Measurements from ENCODE around the gene KRT32. TPM values are rescaled to one million over a fixed set of nuclear protein-coding genes. Genes with fewer than 3 reads are reported as not detected.

The KRT32 gene
- total RNA-seq, 1 experiment from 2014 or later: 0.42 TPM

GRCh38 chr17:41437254-41437653 lies 29.9 kb downstream of the KRT32 start:
- RAD21 ChIA-PET (ENCODE audit: low non-redundant PET in 1 of 2, low total read pairs in 2 of 2, uncharacterized antibody in 2 of 2, unreplicated experiment in 2 of 2): no interaction called here
- POLR2A ChIA-PET: no interaction called here
- BruUV-seq (replicated peaks): no TSS peak
- Histone ChIP-seq H3K36me3 (ENCODE audit: control insufficient read depth in 1 of 2, insufficient read depth in 2 of 2, low read length in 2 of 2) (no peaks in the 10 kb centered on the region), H3K9me3 (ENCODE audit: control insufficient read depth in 1 of 2, insufficient read depth in 1 of 2, low read depth in 1 of 2, low read length in 2 of 2) (no peaks in the 10 kb centered on the region), H3K4me1 (ENCODE audit: control insufficient read depth in 1 of 2, insufficient read depth in 2 of 2, low read length in 2 of 2) (no peaks in the 10 kb centered on the region), H4K20me1 (ENCODE audit: insufficient read depth) (no peaks in the 10 kb centered on the region), H3K4me3 (replicated peaks in 1 of 2; ENCODE audit: low read depth in 1 of 2, low read length in 2 of 2) (no peak overlapping the region), H3K27me3 (ENCODE audit: insufficient read depth, low read length) (no peaks in the 10 kb centered on the region), H3K79me2 (ENCODE audit: insufficient read depth, low read length) (no peaks in the 10 kb centered on the region), H3K4me2 (ENCODE audit: low read length) (no peak overlapping the region), H2AFZ (ENCODE audit: low read depth, low read length, poor library complexity, severe bottlenecking) (no peak overlapping the region), H3K9ac (ENCODE audit: low read length) (no peak overlapping the region), H3K9me2 (ENCODE audit: insufficient read depth) (no peaks in the 10 kb centered on the region), H3K27ac (ENCODE audit: low read depth, low read length) (no peak overlapping the region)
- TF ChIP-seq POLR2AphosphoS5 (IDR thresholded peaks at IDR 0.05; ENCODE audit: low read depth, low read length) (no peak), REST (IDR thresholded peaks at IDR 0.05; ENCODE audit: low read depth) (no peak), SP1 (IDR thresholded peaks at IDR 0.05; ENCODE audit: low read depth) (no peak), EZH2phosphoT487 (IDR thresholded peaks at IDR 0.05; ENCODE audit: borderline replicate concordance) (no peak), ZFX (IDR thresholded peaks at IDR 0.05) (no peak), POLR2A (IDR thresholded peaks at IDR 0.05; ENCODE audit: borderline replicate concordance, extremely low read depth, insufficient read depth, insufficient read length) (no peak), SRF (IDR thresholded peaks at IDR 0.05; ENCODE audit: low read depth) (no peak), FOSL1 (IDR thresholded peaks at IDR 0.05; ENCODE audit: low read depth) (no peak), MAX (IDR thresholded peaks at IDR 0.05) (no peak), ZNF274 (IDR thresholded peaks at IDR 0.05; ENCODE audit: low read depth, low read length) (no peak), RAD21 (IDR thresholded peaks at IDR 0.05; ENCODE audit: low read depth) (no peak), EGR1 (IDR thresholded peaks at IDR 0.05; ENCODE audit: low read depth) (no peak), CBX3 (IDR thresholded peaks at IDR 0.05; ENCODE audit: low read depth) (no peak), ATF3 (IDR thresholded peaks at IDR 0.05) (no peak), SIN3A (IDR thresholded peaks at IDR 0.05; ENCODE audit: low read depth) (no peak), TCF7L2 (IDR thresholded peaks at IDR 0.05; ENCODE audit: borderline replicate concordance, extremely low read depth, insufficient read depth, insufficient read length) (no peak), CTCF (IDR thresholded peaks at IDR 0.05 in 2 of 3, conservative IDR thresholded peaks at IDR 0.05 in 1 of 3; ENCODE audit: borderline replicate concordance in 1 of 3, insufficient read depth in 1 of 3, low read depth in 2 of 3, low read length in 2 of 3) (no peak), ZBTB33 (IDR thresholded peaks at IDR 0.05; ENCODE audit: extremely low read depth, insufficient replicate concordance, low read length) (no peak)
- intact Hi-C loops (cut with micrococcal nuclease): no loop called here
- DNase-seq (ENCODE audit: low read depth, low spot score) (no peak), ATAC-seq (no peak)
- CTCF ChIA-PET: no interaction called here
